Stimulated activated CD4-positive, alpha-beta T cell treated with anti-CD3 and anti-CD28 coated beads, Interleukin-1b, Interleukin-23, amount 100 ng/mL, for 1 hour (primary cell): ENCODE measurements around the gene ELF4.

Source experiments
- DNase-seq, 2 donors: peaks; one replicate each; pipeline ENCODE4 v3.0.0-alpha.2; 2020; ENCODE audit warnings: low read depth in 2 of 2

The ELF4 gene

DNA sequence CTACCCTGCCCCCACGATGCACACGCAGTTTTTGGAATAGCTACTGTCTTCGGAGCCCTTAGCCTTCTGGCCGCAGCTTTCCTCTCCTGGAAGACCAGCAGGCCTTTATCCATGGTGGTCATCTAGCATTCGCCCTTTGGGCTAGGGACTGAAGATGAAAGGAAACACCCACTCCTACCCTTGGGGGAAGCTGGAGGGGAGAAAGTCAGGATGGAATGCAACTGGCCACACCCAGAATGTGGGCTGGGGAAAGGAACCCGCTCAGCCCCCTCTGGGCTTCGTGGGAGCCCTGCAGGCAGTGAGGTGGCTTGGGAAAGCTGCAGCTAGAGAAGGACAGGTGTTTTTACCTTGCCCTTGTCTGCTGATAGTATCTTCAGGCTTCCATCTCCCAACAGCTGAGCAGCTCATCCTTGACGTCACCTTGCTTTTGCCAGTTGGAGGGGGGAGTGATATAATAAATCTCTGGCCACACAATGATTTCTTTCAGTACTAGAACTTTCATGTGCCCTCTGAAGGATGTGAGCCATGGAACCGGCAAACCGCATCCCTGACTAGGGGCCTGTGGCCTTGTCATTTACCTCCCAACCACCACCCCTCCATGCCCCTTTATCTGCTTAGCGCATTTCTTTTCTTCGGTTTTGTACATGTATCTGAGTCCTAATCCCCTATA is 59.0 kb downstream of the ELF4 start:
- DNase-seq, result no peak

DNA sequence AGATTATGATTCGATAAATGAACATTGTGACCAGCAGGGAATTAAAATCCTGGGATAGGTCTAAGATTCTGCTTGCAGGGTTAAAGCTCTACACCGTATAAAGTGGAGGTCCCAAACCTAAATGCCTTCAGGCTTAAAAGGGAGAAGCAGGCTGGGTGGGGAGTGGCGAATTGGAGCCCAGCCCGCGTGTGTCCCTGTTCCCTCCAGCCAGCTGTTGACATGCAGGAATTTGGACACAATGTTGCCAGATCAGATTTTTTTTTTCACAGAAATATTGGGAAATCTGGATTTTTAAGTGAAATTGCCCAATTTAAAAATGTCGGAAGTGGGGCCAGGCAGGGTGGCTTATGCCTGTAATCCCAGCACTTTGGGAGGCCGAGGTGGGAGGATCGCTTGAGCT is 60.5 kb downstream of the ELF4 start:
- DNase-seq, result no peak

DNA sequence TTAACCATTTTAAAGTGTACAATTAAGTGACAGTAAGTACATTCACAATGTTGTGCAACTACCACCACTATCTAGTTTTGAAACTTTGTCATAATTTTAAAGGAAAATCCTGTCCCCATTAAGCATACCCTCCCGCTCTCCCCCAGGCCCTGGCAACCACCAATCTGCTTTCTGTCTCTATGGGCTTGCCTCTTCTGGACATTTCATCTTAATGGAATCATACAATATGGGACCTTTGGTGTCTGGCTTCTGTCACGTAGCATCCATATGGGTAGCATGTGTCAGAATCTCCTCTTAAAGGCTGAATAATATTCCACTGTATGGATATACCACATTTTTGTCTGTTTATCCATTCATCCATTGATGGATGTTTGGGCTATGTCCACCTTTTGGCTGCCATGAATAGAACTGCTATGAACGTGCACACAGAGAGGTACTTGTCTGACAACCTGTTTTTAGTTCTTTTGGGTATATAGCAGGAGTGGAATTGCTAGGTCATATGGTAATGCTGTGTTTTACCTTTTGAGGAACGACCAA is 61.5 kb downstream of the ELF4 start:
- no peak for DNase-seq

DNA sequence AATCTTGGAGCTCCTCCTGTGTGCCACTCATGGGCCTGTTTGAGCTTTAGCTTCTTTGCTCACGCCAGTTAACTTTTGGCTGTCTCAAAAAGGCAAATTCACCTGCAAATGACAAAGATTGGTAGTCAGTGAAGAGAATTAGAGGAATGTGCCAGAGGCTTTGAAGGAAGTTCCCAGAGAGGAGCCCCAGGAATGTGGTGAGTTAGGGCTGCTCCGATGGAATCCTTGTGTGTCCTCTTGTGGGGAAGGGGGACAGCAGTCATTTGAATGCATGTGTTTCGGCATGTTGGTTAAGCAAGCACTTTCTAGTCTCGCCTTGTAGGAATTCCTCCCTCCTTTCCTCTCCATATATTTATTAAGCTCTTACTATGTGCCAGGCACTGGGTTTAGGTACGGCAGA is 62.9 kb downstream of the ELF4 start:
- DNase-seq, result no peak

DNA sequence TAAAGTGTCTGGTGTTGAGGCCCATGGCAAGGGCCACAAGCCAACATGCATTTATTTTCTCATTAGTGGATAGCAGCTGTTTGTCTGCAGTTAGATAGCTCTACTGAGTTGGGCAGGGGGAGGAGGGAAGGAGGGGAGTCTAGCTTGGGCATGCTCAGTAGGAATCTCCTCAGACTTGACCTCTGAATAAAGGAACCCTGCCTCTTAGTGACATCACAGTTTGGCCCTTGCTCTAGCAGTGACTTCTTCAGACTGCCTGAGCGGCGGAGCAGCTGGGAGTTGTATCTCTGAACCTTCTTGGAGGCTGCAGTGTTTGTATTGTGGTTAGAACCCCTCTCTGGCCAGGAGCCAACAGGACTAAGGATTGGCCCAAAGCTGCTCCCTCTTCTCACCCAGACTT is 70.5 kb downstream of the ELF4 start:
- no peak for DNase-seq

DNA sequence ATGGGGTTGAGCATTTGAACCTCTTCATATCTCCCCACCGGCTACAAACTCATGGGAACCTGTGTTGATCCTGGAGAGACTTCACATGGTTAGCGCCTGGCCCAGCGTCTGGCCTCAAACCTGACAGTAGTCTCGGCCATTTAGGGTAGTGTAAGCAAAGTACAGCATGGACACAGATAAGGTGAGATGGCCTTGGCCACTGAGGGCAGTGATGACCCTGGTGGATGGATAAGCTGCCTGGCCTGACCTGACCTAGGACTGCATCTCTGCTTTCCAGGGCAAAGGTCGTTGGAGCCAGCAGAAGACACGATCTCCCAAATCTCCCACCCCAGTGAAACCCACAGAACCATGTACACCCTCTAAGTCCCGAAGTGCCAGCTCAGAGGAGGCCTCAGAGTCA is 76.1 kb downstream of the ELF4 start:
- no peak for DNase-seq

DNA sequence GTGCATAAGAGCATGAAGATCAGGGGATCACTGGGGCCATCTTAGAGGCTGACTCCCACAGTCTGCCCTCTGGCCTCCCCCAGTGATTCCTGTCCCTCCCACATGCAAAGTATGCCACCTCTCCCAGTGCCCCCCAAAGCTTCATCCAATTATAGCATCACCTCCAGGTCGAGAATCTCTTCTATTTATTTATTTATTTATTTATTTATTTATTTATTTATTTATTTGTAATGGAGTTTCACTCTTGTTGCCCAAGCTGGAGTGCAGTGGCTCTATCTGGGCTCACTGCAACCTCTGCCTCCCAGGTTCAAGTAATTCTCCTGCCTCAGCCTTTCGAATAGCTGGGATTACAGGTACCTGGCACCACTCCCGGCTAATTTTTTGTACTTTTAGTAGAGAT is 77.7 kb downstream of the ELF4 start:
- no peak for DNase-seq

DNA sequence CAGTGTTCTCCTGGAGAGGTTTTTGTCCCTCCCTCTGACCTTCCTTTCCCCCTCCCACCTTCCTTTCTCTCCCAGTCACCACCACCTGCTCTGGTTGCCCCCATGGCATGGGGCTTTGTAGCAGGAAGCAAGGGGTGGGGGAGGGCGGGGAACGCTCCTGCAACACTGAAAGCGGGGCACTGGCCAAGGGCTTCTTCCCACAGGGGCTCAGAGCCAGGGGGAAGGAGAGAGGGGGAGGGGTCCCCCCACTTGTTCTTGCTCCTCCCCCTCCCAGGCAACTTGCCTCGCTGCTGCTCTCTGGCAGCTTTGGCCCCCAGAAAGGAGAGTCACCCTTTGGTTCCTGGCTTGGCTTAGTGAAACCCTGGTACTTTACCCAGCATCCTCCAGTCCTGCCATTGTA is 79.5 kb downstream of the ELF4 start:
- no peak for DNase-seq

DNA sequence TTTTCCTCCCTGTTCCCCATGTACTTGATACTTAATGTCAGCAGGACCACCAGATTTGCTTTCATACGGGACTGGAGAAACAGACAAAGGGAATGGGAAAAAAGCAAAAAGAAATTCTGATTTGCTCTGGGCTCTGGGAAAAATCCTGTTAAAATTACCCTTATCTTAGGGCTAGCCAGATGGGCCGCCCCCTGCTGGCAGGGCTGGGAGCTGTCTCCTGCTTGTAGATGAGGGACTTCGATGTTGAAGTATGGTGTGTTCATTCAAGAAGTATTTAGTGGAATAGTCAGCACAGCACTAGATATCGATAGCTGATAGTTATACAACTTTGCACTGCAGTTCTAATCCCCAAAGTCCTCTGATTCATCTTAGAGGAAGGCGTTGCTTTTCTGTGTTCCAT is 82.1 kb downstream of the ELF4 start:
- DNase-seq, result peak; percentile 12 to 17

DNA sequence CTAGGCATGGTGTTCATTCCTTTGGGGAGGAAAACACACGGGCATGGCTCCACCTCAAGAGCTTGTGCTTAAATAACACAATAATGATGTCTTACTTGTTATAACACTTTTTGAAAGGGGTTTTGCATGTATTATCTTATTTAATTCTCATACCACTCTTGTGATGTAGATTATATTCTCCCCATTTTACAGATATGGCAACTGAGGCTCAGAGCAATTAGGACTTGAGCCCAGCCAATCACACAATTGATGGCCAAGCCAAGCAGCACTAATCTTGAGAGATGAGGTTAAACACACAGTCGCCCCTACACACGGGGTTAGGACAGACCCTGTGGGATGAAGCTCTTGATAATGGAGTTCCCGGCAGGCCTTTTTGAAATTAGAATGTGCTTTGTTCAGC is 82.7 kb downstream of the ELF4 start:
- no peak for DNase-seq

DNA sequence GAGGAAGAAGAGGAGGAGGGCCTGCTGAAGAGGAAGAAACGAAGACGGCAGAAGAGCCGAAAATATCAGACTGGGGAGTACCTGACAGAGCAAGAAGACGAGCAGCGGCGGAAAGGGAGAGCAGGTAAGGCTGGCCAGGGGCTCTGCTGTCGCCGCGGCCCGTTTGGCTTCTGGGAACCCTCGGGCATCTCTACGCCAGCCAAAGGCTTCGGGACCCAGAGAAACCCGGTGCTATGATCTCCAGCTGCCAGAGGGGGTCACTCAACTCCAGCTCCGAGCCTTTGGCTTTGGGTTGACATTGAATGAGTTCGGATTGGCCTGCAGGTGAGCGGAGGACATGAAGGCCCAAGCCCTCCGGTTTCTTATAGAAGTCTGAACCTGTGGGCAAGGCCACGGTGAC is 85.0 kb downstream of the ELF4 start:
- DNase-seq, result no peak

DNA sequence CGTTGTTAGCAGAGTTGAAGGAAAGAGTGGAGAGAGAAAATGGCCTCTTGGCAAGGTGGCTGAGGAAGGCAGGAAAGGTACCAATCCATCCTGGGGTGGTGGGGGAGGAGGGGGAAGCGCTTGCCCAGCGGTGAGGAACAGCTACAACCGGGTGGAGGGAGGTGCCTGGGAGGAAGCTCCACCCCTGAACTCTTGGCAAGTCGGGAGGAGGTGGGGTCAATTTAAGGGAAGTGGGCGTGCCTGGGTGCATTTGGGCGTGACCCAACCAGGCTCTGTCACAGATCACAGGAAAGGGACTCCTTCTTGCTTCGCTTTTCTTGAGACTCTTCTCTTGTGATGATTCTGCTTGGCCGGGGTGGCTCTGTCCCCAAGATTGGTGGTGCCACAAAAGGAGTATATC is 86.2 kb downstream of the ELF4 start:
- DNase-seq, result peak; percentile 35 to 52

DNA sequence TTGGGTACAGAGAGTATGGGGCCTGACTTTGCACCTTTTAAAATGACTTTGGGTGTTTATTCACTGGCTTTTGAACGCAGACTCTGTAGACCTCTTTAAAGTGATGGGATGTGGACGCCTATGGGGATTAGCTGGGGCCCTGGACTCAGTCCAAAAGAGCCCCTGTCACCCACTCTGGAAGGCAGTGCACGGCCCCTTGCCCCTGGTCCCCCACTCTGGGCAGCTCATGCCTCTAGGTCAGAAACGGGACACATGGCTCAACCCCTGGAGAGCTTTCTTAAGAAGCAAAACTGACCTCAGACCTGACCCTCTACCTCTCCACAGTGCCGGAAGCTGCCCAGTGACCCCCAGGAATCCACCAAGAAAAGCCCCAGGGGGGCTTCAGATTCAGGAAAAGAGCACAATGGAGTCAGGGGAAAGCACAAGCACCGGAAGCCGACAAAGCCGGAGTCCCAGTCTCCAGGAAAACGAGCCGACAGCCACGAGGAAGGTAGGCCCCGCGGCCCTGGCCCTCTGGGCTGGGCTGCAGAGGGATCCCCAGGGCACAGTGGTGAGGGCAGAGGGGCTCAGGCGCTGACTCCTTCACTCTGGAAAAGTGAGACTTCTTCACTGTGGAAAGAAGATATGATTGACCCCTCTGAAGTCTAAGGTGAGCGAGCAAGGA is 89.5 kb downstream of the ELF4 start:
- DNase-seq, result no peak

DNA sequence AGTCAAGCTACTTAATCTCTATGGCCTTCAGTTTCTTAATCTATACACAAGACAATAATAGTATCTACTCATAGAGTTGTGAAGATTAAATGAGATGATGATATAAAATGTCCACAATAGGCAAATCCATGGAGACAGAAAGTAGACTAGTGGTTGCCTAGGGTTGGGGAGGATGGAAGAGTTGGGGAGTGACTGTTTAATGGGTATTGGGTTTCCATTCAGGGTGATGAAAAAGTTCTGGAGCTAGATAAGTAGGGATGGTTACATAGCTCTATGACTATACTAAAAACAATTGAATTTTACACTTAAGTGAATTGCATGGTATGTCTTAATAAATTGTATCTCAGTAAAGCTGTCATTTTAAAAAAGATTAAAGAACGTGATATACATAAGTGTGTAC is 92.2 kb downstream of the ELF4 start:
- DNase-seq, result no peak

DNA sequence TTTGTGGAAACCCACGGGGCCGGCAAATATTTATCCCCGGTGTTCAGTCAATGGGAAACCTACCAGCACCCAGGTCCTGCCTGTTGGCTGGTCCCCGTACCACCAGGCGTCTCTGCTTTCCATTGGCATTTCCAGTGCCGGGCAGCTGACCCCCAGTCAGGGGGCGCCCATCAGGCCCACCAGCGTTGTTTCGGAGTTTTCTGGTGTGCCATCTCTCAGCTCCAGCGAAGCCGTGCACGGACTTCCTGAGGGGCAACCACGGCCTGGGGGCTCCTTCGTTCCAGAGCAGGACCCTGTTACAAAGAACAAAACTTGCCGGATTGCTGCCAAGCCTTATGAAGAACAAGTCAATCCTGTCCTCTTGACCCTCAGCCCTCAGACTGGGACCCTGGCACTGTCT is 95.1 kb downstream of the ELF4 start:
- no peak for DNase-seq
